ENCODE results near the gene B4GALT5.

B4GALT5 gene

GRCh38 chr20:49666911-49667310 is 46.8 kb downstream of the B4GALT5 start:
- Histone ChIP-seq H3K36me3 (ENCODE audit: low read depth) (peaks cover 4% of the 10 kb centered on the region; the same call in 1 of the 2 replicates), H3K9me3 (ENCODE audit: severe bottlenecking) (no peaks in the 10 kb centered on the region), H3K27me3 (ENCODE audit: insufficient read depth, poor library complexity, severe bottlenecking) (no peaks in the 10 kb centered on the region), H3K4me1 (ENCODE audit: insufficient read depth, poor library complexity, severe bottlenecking) (no peaks in the 10 kb centered on the region), H3K4me3 (ENCODE audit: severe bottlenecking) (no peak overlapping the region), H3K27ac (ENCODE audit: poor library complexity, severe bottlenecking) (no peak overlapping the region)
- ATAC-seq (ENCODE audit: low read depth) (no peak), DNase-seq (ENCODE audit: low spot score) (no peak)
- TF ChIP-seq CTCF (IDR thresholded peaks at IDR 0.05; ENCODE audit: poor library complexity, severe bottlenecking): no peak

DNA sequence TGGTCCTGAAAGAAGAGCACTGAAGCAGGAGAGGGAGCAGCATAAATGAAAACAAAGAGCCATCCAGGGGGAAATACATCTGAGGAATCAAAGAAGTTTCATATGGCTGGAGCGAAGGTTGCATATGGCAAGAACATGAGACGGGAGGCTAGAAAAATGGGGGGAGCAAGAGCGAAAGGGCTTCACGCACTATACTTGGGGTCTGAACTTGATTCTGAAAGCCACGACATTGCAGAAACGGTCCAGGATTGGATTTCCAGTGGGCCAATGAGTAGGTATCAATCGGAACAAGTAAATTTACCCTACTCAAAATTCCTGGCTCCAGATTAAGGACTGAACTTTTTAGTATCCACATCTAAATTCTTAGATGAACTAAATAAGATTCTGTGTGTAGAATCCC is 47.9 kb downstream of the B4GALT5 start:
- TF ChIP-seq CTCF (IDR thresholded peaks at IDR 0.05; ENCODE audit: poor library complexity, severe bottlenecking): no peak
- no peak for DNase-seq (ENCODE audit: low spot score)
- no peaks in the 10 kb centered on the region for H3K27me3 ChIP-seq (ENCODE audit: insufficient read depth, poor library complexity, severe bottlenecking)
- H3K36me3 ChIP-seq (ENCODE audit: low read depth): peaks cover 4% of the 10 kb centered on the region; the same call in 1 of the 2 replicates
- no peak overlapping the region for H3K4me3 ChIP-seq (ENCODE audit: severe bottlenecking)
- H3K4me1 ChIP-seq (ENCODE audit: insufficient read depth, poor library complexity, severe bottlenecking): no peaks in the 10 kb centered on the region
- H3K27ac ChIP-seq (ENCODE audit: poor library complexity, severe bottlenecking): no peak overlapping the region
- ATAC-seq (ENCODE audit: low read depth): no peak
- no peaks in the 10 kb centered on the region for H3K9me3 ChIP-seq (ENCODE audit: severe bottlenecking)

GRCh38 chr20:49664612-49665313 is 48.9 kb downstream of the B4GALT5 start:
- no peaks in the 10 kb centered on the region for H3K27me3 ChIP-seq (ENCODE audit: insufficient read depth, poor library complexity, severe bottlenecking)
- no peaks in the 10 kb centered on the region for H3K9me3 ChIP-seq (ENCODE audit: severe bottlenecking)
- H3K36me3 ChIP-seq (ENCODE audit: low read depth): peaks cover 4% of the 10 kb centered on the region; the same call in 1 of the 2 replicates
- ATAC-seq (ENCODE audit: low read depth): no peak
- H3K27ac ChIP-seq (ENCODE audit: poor library complexity, severe bottlenecking): no peak overlapping the region
- H3K4me3 ChIP-seq (ENCODE audit: severe bottlenecking): no peak overlapping the region
- no peak for TF ChIP-seq CTCF (IDR thresholded peaks at IDR 0.05; ENCODE audit: poor library complexity, severe bottlenecking)
- no peaks in the 10 kb centered on the region for H3K4me1 ChIP-seq (ENCODE audit: insufficient read depth, poor library complexity, severe bottlenecking)
- no peak for DNase-seq (ENCODE audit: low spot score)

- no peak overlapping the region for H3K4me3 ChIP-seq (ENCODE audit: severe bottlenecking)
- no peaks in the 10 kb centered on the region for H3K9me3 ChIP-seq (ENCODE audit: severe bottlenecking)
- no peak overlapping the region for H3K27ac ChIP-seq (ENCODE audit: poor library complexity, severe bottlenecking)
- H3K36me3 ChIP-seq (ENCODE audit: low read depth): peaks cover 4% of the 10 kb centered on the region; the same call in 1 of the 2 replicates
- no peak for DNase-seq (ENCODE audit: low spot score)
- H3K4me1 ChIP-seq (ENCODE audit: insufficient read depth, poor library complexity, severe bottlenecking): no peaks in the 10 kb centered on the region
- no peak for ATAC-seq (ENCODE audit: low read depth)
- TF ChIP-seq CTCF (IDR thresholded peaks at IDR 0.05; ENCODE audit: poor library complexity, severe bottlenecking): no peak
- no peaks in the 10 kb centered on the region for H3K27me3 ChIP-seq (ENCODE audit: insufficient read depth, poor library complexity, severe bottlenecking)
Observed at GRCh38 chr20:49663112-49663511, 50.6 kb downstream of the B4GALT5 start.
